NCI-H1694 (cell line): ENCODE data around the gene SLC2A1.
"Not testable (repeated sequence)": the region's sequence is repeated elsewhere in the genome, so short reads cannot be mapped to it uniquely, and the experiment has no call there.

Experiments
- DNase-seq: peaks from one replicate; lab custom pipeline; 2025; lab: John Stamatoyannopoulos, UW

SLC2A1 gene

GRCh38 chr1:42899960-42900359, 58.7 kb downstream of the SLC2A1 start:
- DNase-seq, result not testable (repeated sequence)

- no peak for DNase-seq
Observed at GRCh38 chr1:42891465-42892138, 67.1 kb downstream of the SLC2A1 start.

- no peak for DNase-seq
Observed at GRCh38 chr1:42889264-42889663, 69.4 kb downstream of the SLC2A1 start.

- DNase-seq, result no peak
Observed at GRCh38 chr1:42888013-42888633, 70.5 kb downstream of the SLC2A1 start.

GRCh38 chr1:42887366-42887765, 71.3 kb downstream of the SLC2A1 start:
- DNase-seq, result no peak

GRCh38 chr1:42886800-42887199, 71.9 kb downstream of the SLC2A1 start:
- DNase-seq, result no peak

GRCh38 chr1:42886046-42886739, 72.5 kb downstream of the SLC2A1 start:
- DNase-seq, result no peak

- no peak for DNase-seq
Observed at GRCh38 chr1:42880384-42880783, 78.3 kb downstream of the SLC2A1 start.

GRCh38 chr1:42877380-42877779, 81.3 kb downstream of the SLC2A1 start:
- no peak for DNase-seq

- no peak for DNase-seq
Observed at GRCh38 chr1:42876009-42876408, 82.7 kb downstream of the SLC2A1 start.
